ENCODE measurements around the gene ANKRD16.

DNA sequence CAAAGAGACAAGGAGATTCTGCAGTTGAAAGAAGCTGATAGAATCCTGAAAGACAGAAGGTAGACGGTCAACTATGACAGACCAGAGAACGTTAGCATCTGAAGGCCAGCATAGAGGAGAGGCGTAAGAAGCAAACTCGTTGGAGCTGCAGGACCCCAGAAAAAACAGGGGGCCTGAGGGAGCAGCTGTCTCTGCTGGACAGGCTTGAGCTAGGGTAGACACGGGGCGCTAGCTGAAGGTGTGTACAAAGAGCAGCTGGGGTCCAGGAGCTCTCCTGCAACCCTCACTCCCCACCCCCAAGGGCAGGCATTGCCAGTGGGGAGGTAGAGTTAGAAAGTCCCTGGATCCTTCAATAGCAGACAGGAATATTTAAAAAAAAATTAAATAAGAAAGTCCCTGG is 61.9 kb downstream of the ANKRD16 start:
- TF ChIP-seq POLR2A (IDR thresholded peaks at IDR 0.05) = no peak
- TF ChIP-seq, protein P1, sequence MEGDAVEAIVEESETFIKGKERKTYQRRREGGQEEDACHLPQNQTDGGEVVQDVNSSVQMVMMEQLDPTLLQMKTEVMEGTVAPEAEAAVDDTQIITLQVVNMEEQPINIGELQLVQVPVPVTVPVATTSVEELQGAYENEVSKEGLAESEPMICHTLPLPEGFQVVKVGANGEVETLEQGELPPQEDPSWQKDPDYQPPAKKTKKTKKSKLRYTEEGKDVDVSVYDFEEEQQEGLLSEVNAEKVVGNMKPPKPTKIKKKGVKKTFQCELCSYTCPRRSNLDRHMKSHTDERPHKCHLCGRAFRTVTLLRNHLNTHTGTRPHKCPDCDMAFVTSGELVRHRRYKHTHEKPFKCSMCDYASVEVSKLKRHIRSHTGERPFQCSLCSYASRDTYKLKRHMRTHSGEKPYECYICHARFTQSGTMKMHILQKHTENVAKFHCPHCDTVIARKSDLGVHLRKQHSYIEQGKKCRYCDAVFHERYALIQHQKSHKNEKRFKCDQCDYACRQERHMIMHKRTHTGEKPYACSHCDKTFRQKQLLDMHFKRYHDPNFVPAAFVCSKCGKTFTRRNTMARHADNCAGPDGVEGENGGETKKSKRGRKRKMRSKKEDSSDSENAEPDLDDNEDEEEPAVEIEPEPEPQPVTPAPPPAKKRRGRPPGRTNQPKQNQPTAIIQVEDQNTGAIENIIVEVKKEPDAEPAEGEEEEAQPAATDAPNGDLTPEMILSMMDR (IDR thresholded peaks at IDR 0.05) = no peak
- no peak for TF ChIP-seq EP300 (IDR thresholded peaks at IDR 0.05)
